Glomerular visceral epithelial cell (primary cell): ENCODE measurements around the gene NEGR1.

ENCODE experiments used
- DNase-seq: peaks from one replicate; pipeline ENCODE4 v3.0.0-alpha.2; 2016; ENCODE audit errors: extremely low spot score

Gene NEGR1

GRCh38 chr1:71562298-71562697 is 720.0 kb downstream of the NEGR1 start:
- DNase-seq = no peak

GRCh38 chr1:71561729-71562128 is 720.6 kb downstream of the NEGR1 start:
- peak; percentile 1 for DNase-seq

GRCh38 chr1:71561206-71561605 is 721.1 kb downstream of the NEGR1 start:
- no peak for DNase-seq

GRCh38 chr1:71559880-71560279 is 722.5 kb downstream of the NEGR1 start:
- no peak for DNase-seq

GRCh38 chr1:71557138-71557537 is 725.2 kb downstream of the NEGR1 start:
- no peak for DNase-seq

- no peak for DNase-seq
Observed at GRCh38 chr1:71548398-71548890, 733.9 kb downstream of the NEGR1 start.

GRCh38 chr1:71542155-71542554 is 740.2 kb downstream of the NEGR1 start:
- no peak for DNase-seq

- DNase-seq = no peak
Observed at GRCh38 chr1:71533950-71534349, 748.4 kb downstream of the NEGR1 start.

GRCh38 chr1:71532343-71532742 is 750.0 kb downstream of the NEGR1 start:
- no peak for DNase-seq

GRCh38 chr1:71526824-71527223 is 755.5 kb downstream of the NEGR1 start:
- DNase-seq = no peak

- DNase-seq = no peak
Observed at GRCh38 chr1:71522721-71523120, 759.6 kb downstream of the NEGR1 start.

GRCh38 chr1:71521655-71522264 is 760.6 kb downstream of the NEGR1 start:
- DNase-seq = peak; percentile 35

GRCh38 chr1:71511505-71511904 is 770.8 kb downstream of the NEGR1 start:
- DNase-seq = no peak

GRCh38 chr1:71510725-71511124 is 771.6 kb downstream of the NEGR1 start:
- DNase-seq = no peak

- DNase-seq = no peak
Observed at GRCh38 chr1:71509051-71509595, 773.2 kb downstream of the NEGR1 start.

GRCh38 chr1:71502006-71502405 is 780.3 kb downstream of the NEGR1 start:
- no peak for DNase-seq

GRCh38 chr1:71498542-71498941 is 783.8 kb downstream of the NEGR1 start:
- no peak for DNase-seq

GRCh38 chr1:71494163-71494562 is 788.2 kb downstream of the NEGR1 start:
- no peak for DNase-seq

GRCh38 chr1:71492298-71493041 is 789.9 kb downstream of the NEGR1 start:
- DNase-seq = no peak

- no peak for DNase-seq
Observed at GRCh38 chr1:71490432-71490831, 791.9 kb downstream of the NEGR1 start.

- DNase-seq = no peak
Observed at GRCh38 chr1:71488555-71489252, 793.6 kb downstream of the NEGR1 start.

GRCh38 chr1:71473331-71473730 is 809.0 kb downstream of the NEGR1 start:
- DNase-seq = no peak
